ENCODE measurements around the gene HS3ST5. TPM values are rescaled to one million over a fixed set of nuclear protein-coding genes. Genes with fewer than 3 reads are reported as not detected.

Gene HS3ST5
- total RNA-seq, 1 donor from 2014 or later = 17.4 TPM

- H3K4me3 Mint-ChIP-seq (ENCODE audit: unreplicated experiment) = no peak overlapping the region
- DNase-seq = no peak
- H3K9me3 Mint-ChIP-seq (ENCODE audit: unreplicated experiment) = no peaks in the 10 kb centered on the region
- peaks cover 17% of the 10 kb centered on the region for H3K4me1 Mint-ChIP-seq (ENCODE audit: low read depth, unreplicated experiment)
- no peaks in the 10 kb centered on the region for H3K27me3 Mint-ChIP-seq (ENCODE audit: unreplicated experiment)
- no peaks in the 10 kb centered on the region for H3K36me3 Mint-ChIP-seq (ENCODE audit: unreplicated experiment)
- H3K27ac Mint-ChIP-seq (ENCODE audit: unreplicated experiment) = no peak overlapping the region
- TF ChIP-seq CTCF (IDR thresholded peaks at IDR 0.05; ENCODE audit: partially characterized antibody, unreplicated experiment) = no peak
Measured at GRCh38 chr6:114170372-114170771, 172.5 kb downstream of the HS3ST5 start.

GRCh38 chr6:114169763-114170162 is 173.1 kb downstream of the HS3ST5 start:
- H3K27ac Mint-ChIP-seq (ENCODE audit: unreplicated experiment) = no peak overlapping the region
- H3K9me3 Mint-ChIP-seq (ENCODE audit: unreplicated experiment) = no peaks in the 10 kb centered on the region
- no peak for TF ChIP-seq CTCF (IDR thresholded peaks at IDR 0.05; ENCODE audit: partially characterized antibody, unreplicated experiment)
- H3K36me3 Mint-ChIP-seq (ENCODE audit: unreplicated experiment) = no peaks in the 10 kb centered on the region
- peaks cover 17% of the 10 kb centered on the region for H3K4me1 Mint-ChIP-seq (ENCODE audit: low read depth, unreplicated experiment)
- DNase-seq = no peak
- no peaks in the 10 kb centered on the region for H3K27me3 Mint-ChIP-seq (ENCODE audit: unreplicated experiment)
- H3K4me3 Mint-ChIP-seq (ENCODE audit: unreplicated experiment) = no peak overlapping the region

- Mint-ChIP-seq H3K27ac (ENCODE audit: unreplicated experiment) (no peak overlapping the region), H3K4me3 (ENCODE audit: unreplicated experiment) (no peak overlapping the region), H3K36me3 (ENCODE audit: unreplicated experiment) (no peaks in the 10 kb centered on the region)
Measured at GRCh38 chr6:114167583-114168576, 174.9 kb downstream of the HS3ST5 start.

GRCh38 chr6:114164207-114164606 is 178.6 kb downstream of the HS3ST5 start:
- Mint-ChIP-seq H3K4me1 (ENCODE audit: low read depth, unreplicated experiment) (peaks cover 8% of the 10 kb centered on the region), H3K27ac (ENCODE audit: unreplicated experiment) (no peak overlapping the region), H3K27me3 (ENCODE audit: unreplicated experiment) (no peaks in the 10 kb centered on the region), H3K9me3 (ENCODE audit: unreplicated experiment) (no peaks in the 10 kb centered on the region), H3K4me3 (ENCODE audit: unreplicated experiment) (no peak overlapping the region), H3K36me3 (ENCODE audit: unreplicated experiment) (no peaks in the 10 kb centered on the region)
- TF ChIP-seq CTCF (IDR thresholded peaks at IDR 0.05; ENCODE audit: partially characterized antibody, unreplicated experiment) = no peak
- no peak for DNase-seq

More at GRCh38 chr6:114167583-114168576, 174.9 kb downstream of the HS3ST5 start:
- H3K9me3 Mint-ChIP-seq (ENCODE audit: unreplicated experiment) = no peaks in the 10 kb centered on the region
- DNase-seq = no peak
- no peak for TF ChIP-seq CTCF (IDR thresholded peaks at IDR 0.05; ENCODE audit: partially characterized antibody, unreplicated experiment)
- peaks cover 17% of the 10 kb centered on the region for H3K4me1 Mint-ChIP-seq (ENCODE audit: low read depth, unreplicated experiment)
- H3K27me3 Mint-ChIP-seq (ENCODE audit: unreplicated experiment) = no peaks in the 10 kb centered on the region

Data from glutamatergic neuron (in vitro differentiated cells).